ENCODE measurements around the gene CHID1.

DNA sequence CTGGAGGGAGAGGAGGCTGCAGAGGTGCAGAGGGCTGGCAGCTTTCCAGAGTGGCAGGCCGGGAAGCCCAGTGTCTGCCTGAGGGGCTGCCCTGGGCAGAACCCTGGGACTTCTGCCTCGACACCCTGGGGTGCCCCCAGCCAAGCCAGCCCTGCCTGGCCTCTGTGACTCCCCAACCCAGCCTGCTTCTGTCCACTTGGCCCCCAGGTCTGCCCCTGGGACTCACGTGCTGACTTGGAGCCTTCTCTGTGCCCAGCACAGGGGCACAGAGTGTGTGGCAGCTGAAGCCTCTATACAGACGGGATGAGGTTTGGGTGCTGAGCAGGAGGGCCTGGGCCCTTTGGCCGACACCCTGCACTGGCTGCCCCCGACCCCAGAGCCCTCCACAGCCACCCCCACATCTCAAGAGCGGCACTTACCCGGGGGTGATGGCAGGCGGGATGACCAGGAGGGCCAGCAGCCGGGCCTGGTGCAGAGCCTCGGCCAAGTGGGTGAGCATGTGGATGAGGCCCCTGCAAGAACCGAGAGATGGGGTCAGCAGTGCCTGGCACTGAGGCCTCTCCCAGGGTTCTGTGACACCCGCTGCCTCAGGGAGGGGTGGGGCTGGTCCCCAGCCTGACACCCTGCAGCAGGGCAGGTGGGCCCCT lies 17.5 kb downstream of the CHID1 start:
- TF ChIP-seq, protein P1, sequence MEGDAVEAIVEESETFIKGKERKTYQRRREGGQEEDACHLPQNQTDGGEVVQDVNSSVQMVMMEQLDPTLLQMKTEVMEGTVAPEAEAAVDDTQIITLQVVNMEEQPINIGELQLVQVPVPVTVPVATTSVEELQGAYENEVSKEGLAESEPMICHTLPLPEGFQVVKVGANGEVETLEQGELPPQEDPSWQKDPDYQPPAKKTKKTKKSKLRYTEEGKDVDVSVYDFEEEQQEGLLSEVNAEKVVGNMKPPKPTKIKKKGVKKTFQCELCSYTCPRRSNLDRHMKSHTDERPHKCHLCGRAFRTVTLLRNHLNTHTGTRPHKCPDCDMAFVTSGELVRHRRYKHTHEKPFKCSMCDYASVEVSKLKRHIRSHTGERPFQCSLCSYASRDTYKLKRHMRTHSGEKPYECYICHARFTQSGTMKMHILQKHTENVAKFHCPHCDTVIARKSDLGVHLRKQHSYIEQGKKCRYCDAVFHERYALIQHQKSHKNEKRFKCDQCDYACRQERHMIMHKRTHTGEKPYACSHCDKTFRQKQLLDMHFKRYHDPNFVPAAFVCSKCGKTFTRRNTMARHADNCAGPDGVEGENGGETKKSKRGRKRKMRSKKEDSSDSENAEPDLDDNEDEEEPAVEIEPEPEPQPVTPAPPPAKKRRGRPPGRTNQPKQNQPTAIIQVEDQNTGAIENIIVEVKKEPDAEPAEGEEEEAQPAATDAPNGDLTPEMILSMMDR (IDR thresholded peaks at IDR 0.05): no peak
- no peak for TF ChIP-seq POLR2AphosphoS5 (IDR thresholded peaks at IDR 0.05)
